GM19372 (cell line): ENCODE measurements around the gene HDAC8.

ENCODE experiments used
- ATAC-seq: cut with Tn5 transposase; IDR thresholded peaks from one replicate; pipeline ENCODE4 v1.9.1; 2021; ENCODE audit warnings: mild to moderate bottlenecking, low read depth, moderate library complexity; ENCODE audit not compliant: unreplicated experiment

Gene HDAC8

DNA sequence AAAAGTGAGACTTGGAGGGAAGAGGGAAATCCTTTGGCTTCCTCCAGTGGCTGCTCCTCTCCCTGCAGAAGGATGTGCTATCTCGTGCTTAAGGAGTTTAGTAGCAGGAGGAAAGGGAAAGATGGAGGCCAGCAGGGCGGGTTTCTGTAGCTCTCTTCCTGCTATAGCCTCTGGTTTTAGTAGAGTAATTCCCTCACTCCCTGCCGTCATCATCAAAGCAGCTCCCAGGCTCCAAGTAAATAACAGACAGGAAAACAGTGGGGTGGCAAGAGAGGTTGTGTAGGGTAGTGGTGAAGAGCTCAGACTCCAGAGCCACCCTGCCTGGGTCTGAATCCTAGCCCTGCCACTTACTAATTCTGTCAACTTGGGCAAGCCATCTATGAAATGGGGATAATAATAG lies 185.4 kb downstream of the HDAC8 start:
- ATAC-seq, result no peak

DNA sequence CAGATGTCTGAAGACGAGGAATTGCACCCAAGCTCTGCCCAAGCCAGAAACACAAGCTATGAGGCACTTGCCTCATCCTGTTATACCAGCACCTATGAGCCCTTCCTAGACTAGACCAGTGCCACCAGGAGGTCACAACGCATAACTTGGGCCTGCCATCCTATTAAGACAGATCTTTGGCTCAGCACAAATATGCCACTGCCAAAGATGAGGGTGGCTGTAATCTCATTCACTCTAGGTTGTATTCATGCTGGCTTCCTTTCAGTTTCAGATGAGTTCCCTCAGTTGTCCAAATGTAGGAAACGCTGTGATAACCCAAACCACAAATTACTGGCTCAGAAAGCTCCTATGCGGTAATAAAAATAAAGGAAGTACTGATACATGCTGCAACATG lies 190.4 kb downstream of the HDAC8 start:
- no peak for ATAC-seq

DNA sequence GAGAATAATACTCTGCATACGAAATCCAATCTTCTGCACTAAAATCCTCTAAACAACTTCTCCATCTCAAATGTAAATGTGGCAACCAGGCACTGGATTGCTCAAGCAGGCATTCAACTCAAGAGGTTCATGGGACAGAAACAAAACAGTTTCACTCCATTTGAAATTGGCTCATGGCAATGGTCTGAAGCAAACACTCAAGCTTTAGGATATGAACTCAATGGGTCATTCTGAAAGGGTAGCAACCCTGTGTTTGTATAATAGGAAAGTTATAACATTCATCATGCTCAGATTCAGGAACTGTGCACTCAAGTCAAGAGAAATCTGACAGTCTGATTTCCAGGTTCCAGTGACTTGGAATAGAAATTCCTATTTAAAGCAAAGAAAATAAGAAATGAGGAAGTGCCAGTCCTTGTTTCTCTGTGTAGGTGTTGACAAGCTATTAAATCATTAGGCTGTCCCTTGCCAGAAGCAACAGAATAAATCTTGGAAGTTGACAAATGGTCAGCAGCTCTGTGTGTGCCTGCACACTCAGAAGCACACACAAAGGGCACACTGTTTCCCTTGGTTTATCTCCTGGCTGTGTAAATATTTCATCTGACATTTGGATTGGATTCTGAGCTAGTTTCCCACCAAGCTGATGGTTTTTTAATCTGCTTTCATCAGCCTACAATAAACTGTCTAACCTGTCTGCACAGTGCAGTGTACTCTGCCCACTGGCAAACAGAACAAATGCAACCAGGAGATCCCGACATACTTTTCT lies 191.0 kb downstream of the HDAC8 start:
- ATAC-seq, result no peak

DNA sequence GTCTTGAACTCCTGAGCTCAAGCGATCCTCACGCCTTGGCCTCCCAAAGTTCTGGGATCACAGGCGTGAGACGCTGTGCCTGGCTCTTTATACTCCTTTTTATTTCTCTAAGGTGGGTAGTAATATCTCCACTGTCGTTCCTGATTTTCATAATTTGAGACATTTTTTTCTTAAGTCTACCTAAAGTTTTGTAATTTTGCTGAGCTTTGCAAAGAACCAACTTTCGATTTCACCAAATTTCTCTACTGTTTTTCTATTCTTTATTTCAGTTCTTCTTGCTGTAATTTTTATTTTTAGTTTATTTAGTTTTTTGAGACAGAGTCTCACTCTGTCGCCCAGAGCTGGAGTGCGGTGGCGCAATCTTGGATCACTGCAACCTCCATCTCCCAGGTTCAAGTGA lies 196.5 kb downstream of the HDAC8 start:
- no peak for ATAC-seq

DNA sequence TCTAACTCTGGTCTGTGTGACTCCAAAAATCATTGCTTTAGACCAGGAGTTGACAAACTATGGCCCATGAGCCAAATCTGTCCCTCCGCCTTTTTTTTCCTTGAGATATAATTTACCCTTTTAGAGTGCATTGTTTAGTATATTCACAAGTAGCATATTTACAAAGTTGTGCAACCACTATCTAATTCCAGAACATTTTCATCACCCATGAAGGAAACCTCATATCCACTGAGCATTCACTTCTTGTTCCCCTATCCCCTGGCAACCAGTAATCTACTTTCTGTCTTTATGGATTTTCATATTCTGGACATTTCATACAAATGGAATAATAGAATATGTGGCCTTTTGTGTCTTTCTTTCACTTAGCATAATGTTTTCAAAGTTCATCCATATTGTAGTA lies 199.5 kb downstream of the HDAC8 start:
- ATAC-seq, result no peak

DNA sequence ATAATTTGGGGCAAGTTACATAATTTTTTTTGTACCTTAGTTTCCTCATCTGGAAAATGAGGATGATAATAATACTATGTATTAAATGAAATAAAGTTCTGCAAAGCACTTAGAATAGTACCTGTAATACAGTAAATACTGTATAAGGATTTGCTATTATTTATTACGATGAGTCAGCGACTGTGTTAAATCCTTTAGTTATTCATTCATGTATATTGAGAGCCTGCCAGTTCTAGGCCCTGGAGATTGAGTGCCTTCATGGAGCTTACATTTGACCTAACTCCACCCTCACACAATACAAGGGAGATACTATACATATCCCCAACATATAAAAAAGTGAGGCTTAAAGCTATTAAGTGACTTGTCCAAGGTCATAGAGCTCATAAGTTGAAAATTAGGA lies 199.9 kb downstream of the HDAC8 start:
- no peak for ATAC-seq

DNA sequence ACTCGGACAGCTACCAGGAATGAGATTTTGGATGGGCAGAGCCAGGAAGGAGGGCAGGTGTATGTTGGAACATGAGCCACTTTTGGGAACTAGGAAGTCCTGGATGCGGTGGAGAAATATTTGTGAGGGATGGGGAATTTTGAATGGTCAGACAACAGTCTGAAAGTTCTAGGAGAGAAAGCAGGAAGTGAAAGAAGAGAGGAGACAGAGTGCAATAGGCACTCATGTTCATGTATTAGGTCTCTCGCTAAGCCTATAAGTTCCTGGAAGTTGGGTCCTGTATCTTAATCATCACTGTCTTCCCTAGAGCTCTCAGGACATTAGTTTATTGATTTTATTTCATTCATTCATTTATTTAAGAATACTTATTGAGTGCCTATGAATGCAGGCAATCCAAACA lies 201.2 kb downstream of the HDAC8 start:
- ATAC-seq, result no peak

DNA sequence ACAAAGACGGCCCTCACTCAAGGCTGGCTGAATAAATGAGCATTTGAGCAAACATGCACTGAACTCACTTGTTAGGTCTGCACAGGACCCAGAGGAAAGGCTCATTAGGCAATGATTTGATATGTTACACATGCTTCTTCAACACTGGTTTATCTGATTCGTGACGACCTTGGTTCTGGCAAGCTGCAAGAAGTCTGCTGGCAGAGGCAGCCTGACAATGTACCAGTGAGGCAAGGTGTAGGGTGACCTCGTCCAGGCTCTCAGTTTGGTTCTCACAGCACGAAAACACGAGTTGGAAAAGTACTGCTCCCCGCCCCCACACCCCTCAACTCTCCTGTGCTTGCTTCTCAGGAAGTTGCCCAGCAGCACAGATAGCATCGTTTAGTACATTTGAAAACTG lies 203.8 kb downstream of the HDAC8 start:
- no peak for ATAC-seq

DNA sequence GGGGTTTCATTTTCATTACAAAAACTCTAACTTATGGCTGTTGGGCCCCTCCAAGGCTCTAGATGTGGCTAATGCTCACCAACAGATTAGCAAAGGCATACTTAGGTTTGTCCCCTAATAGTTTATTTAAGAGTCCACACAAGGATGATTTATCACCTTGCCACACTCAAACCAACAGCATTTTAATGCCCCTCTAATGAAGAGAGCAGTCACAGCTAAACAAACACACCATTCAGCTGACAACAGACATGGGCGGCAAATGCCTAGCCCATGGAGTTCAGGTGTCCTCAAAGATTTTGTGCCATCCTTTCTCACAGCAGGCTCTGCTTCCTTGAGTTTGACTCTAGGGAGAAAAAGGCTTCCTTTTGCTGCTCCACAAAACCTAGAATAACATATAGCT lies 205.1 kb downstream of the HDAC8 start:
- ATAC-seq, result no peak

DNA sequence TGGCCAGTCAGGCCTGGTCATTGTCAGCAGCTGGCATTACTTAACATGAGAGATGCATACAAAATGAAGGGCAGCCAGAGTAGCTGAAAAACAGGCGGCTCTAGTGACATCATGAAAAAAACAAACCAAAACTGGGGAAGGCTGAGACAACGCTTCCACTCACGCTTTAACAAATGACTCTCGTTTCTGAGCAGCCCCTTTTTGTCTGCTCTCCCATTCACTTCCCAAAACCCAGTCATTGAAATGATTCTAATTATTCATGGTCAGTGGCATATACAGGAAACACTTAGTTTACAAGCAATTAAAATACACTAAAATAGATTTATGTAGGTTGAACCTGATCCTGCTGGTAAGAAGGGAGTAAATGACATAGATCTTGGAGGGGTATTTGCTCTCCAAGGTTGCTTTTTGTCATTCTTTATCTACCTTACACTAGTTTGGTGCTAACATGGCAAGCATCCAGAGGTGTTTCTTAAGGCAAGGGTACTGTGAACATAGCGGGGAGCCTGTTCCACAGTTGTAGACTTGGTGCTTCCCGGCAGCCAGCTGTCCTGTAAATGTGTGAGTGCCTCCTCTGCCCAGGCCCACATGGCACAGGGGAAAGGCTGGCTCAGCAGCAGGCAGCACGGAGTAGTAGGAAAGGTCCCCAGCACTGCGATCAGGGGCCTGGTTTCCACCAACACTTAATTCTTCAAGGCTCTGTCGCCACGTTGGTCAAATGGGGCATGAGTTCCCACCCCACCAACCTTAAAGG lies 205.8 kb downstream of the HDAC8 start:
- no peak for ATAC-seq

DNA sequence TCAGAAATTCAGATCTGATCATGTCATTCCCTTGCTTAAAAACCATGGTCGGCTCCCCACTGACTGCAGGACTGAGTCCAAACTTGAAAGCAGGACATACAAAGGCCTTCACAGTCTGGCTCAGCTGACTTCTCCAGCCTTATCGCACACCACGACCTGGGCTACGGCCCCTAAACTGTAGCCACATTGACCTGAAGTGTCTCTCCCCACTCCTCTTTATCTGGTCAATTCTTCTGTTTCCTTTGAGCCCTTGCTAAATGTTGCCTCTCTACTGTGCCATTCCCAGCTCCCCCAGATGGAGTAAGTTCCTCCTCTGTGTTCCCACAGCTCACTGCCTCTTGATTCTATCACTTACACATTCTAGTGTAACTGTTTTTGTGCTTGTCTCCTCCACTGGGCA lies 206.5 kb downstream of the HDAC8 start:
- no peak for ATAC-seq

DNA sequence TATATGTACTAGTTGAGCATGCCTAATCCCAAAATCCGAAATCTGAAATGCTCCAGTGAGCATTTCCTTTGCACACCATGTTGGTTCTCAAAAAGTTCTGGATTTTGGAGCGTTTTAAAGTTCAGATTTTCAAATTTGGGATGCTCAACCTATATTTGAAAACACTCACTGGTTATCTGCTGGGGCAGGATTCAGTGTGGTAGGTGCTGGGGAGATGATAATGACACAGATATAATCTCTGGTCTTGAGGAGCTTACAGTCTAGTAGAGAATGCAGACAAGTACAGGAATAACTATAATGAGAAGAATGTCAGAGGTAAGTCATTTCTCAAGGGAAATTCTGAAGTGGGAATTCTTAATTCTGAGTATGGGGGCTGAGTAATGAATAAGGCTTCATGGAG lies 207.5 kb downstream of the HDAC8 start:
- ATAC-seq, result no peak

DNA sequence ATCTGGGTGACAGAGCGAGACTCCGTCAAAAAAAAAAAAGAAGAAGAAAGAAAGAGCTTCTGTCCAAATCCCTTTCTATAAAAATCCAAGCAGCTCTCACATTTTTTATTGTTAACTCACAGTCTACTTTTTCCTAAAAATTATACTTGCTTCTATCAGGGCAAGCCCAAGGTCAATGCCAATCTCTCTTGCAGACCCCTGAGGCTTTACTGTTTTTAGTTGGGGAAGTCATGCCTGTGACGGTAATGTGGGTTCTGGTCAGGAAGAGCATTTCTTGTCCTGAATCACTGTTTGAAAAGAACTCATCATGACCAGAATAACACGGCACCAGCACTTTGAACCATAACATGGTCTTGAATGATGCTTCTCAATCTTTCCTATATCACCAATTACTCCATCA lies 212.3 kb downstream of the HDAC8 start:
- no peak for ATAC-seq

DNA sequence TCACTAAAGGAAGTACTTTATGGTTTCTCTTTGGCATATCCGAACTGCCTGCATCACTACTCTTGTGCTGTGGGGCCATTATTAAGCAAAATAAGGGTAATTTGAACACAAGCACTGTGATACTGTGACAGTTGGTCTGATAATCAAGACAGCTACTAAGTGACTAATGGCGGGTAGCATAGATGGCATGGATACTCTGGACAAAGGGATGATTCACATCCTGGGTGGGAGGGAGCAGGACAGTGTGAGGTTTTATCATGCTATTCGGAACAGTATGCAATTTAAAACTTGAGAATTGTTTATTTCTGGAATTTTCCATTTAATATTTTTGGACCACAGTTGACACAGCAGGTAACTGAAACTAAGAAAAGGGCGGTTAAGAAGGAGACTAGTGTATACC lies 214.3 kb downstream of the HDAC8 start:
- ATAC-seq, result no peak

DNA sequence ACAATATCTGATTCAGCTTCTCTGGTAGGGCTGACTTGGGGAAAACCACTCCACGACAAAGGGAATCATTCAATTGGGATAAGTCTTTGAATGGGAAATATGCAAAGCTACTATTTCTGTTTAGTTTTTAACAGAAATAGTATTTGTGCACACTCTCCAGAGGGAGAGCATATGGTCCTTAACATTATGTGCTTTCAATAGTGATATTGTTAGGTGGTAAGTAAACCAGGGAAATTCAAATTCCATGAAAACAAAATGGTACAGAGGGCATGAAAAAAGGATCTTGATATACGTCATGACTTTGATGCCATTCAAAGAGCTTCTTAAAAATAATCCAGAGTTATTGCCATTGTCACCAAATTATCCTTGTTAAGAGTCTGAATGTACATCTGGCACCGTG lies 219.9 kb downstream of the HDAC8 start:
- ATAC-seq, result no peak

DNA sequence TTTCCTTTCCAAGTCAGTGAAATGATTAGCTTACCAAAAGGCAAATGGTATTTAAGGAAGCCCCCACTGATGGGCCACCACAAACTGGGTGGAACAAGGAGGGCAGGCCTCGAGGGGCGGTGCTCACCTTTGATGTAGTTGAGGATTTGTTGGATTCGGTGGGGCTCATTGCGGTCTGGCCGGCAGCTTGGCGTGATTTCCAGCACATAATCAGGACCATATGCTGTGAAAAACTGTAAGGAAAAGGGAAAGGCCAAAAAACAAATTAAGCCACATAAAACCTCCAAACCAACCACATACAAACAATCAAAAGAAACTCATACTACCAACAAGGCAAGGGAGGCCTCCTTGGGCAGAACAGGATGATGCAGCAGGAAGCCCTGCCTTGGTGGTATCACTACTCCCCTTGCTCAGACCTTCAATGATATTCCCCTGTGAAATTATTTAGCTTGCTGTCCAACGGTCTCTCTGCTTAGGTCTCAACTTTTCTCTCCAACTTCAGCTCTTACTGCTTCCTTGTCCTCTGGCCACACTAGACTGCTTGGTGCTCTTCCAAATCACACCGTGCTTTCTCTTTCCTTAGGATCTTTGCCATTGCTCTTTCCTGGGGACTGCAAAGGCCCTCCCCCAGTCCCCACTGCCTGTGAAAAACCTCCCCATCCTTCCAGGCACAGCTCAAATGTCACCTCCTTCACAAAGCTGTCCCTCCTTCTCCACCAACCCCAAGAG lies 220.9 kb downstream of the HDAC8 start:
- ATAC-seq, result no peak

DNA sequence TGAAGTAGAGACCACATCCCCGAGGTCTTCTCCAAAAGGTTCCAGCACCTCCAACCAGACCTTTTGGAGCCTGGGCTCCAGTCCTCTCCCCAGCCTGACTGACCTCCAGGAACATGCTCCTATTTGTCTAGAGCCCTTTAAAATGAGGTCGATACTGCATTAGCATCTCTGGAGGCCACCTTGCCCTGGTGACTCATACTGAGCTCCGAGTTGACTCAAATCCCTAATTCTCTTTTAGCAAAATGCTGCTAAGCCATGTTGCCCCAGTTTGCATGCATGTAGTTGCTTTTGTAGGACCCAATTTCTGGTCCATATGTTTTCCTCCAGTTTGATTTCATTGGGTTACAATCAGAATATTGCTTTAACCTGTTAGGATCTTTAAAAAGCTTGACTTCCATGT lies 223.5 kb downstream of the HDAC8 start:
- no peak for ATAC-seq

DNA sequence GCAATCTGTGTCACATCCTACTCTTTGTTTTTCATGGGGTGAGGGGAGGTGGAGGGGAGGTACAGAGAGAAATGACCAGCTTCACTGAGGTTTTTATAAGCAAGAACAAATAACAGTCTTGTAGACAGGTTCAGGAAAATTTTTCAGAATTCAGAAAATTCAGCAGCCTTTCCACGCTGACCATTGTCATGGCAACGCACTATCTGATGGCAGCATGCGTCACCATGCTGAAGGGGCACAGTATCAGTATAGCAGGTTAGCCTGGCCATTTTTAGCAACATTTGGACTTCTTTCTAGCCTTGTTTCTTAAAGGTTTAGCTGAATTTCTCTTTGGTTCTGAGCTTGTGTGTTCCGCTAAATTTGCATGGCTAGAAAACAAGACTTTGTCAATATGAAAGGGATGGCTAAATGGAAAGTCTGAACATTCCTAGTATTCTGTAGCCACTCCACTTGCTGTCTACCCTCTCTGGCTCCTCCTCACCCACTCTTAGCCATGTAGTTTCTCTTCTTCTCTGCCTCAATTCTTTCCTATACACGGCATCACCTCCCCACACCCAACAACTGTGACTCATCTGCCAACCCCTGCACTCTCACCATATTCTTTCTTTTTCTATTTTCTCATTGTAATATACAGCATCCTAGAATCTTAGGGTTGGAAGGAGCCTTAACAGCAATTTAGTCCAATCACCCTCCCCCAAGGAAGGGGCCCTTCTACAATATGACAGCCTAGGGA lies 224.2 kb downstream of the HDAC8 start:
- no peak for ATAC-seq

DNA sequence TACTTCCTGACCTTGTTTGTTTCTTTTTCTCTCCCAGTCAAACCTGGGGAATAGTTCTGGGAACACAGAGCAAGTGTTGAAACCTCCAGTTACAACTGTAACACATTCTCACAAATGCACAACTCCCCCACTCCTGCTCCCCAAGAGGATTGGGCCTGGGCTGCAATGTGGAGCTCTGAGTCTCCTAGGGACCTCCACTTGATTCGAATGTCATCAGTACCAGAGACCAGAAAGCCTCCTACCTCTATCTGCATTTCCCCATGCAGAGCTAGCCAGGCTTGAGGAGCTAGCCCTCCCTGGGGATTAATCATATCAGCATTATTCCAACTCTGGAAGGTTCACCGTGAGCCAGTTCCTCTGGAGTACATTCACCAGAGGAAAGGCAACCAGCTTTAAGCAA lies 225.3 kb downstream of the HDAC8 start:
- ATAC-seq, result no peak

DNA sequence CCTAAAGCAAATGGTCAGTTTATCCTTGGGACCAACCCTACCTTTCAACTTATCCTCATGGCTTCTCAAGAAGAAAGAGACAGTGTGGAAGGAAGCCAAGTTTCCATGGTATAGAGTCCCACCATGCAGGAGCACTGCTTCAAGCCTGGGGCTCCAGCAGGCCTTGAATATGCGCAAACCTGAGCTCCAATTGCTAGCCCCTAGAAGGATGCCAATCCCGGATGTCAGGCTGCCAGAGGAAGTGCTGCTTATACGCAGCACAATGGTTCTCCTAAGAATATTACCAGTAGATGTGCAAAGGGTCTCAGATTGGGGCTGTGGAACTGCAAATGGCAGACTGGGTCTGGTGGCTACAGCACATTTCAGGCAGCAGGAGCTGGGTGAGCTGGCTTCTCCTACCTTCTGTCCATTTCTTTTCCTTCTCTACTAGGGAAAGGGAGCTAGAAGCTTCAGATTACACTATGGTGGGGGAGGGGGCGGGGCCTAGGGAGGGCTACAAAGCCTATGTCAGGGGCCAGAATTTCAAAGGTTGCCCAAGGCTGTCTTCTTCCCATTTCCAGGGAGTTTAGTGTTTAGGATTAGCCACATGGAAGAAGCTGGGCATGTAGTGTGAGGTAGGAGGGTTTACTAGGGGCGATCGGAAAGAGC lies 226.2 kb downstream of the HDAC8 start:
- ATAC-seq, result no peak
